AG09319 (cell line): ENCODE measurements around the gene UBE2N.
A peak's percentile ranks its signal among the peaks of the same experiment; 100 is the strongest.
"Not testable (repeated sequence)": the region's sequence is repeated elsewhere in the genome, so short reads cannot be mapped to it uniquely, and the experiment has no call there.

Experiments used
- DNase-seq: peaks from one replicate; pipeline ENCODE4 v3.0.0-alpha.2; 2010; ENCODE audit warnings: low read depth; ENCODE audit errors: extremely low read depth
- CTCF ChIP-seq: IDR thresholded peaks from 2 replicates; pipeline ENCODE4 v1.5.1; 2011; ENCODE audit warnings: low read depth, mild to moderate bottlenecking, inconsistent platforms, low read length, moderate library complexity

UBE2N gene

GRCh38 chr12:93417967-93418480 is 23.7 kb downstream of the UBE2N start:
- TF ChIP-seq CTCF, result no peak
- no peak for DNase-seq

GRCh38 chr12:93415723-93416464 is 25.9 kb downstream of the UBE2N start:
- TF ChIP-seq CTCF, result no peak
- peak; percentile 12 for DNase-seq

- no peak for TF ChIP-seq CTCF
- DNase-seq, result no peak
Measured at GRCh38 chr12:93413064-93413463, 28.7 kb downstream of the UBE2N start.

- DNase-seq, result not testable (repeated sequence)
Measured at GRCh38 chr12:93412396-93412795, 29.4 kb downstream of the UBE2N start.

GRCh38 chr12:93411060-93411459 is 30.7 kb downstream of the UBE2N start:
- DNase-seq, result not testable (repeated sequence)

GRCh38 chr12:93409343-93410187 is 32.2 kb downstream of the UBE2N start:
- DNase-seq, result not testable (repeated sequence)

GRCh38 chr12:93408813-93409212 is 32.9 kb downstream of the UBE2N start:
- DNase-seq, result no peak
- no peak for TF ChIP-seq CTCF

GRCh38 chr12:93407963-93408283 is 33.8 kb downstream of the UBE2N start:
- no peak for TF ChIP-seq CTCF
- DNase-seq, result no peak
